ENCODE results near the gene KLK3. TPM values are rescaled to one million over a fixed set of nuclear protein-coding genes. Genes with fewer than 3 reads are reported as not detected.

Gene KLK3
- total RNA-seq, 2 donors from 2014 or later: not detected

GRCh38 chr19:50836543-50837195 lies 18.0 kb upstream of the KLK3 start:
- Mint-ChIP-seq H3K27me3 (peaks cover 40% of the 10 kb centered on the region), H3K27ac (no peak overlapping the region), H3K36me3 (ENCODE audit: low read depth) (no peaks in the 10 kb centered on the region), H3K4me1 (no peaks in the 10 kb centered on the region), H3K9me3 (no peaks in the 10 kb centered on the region), H3K4me3 (peak overlapping the region; percentile 78)
- ATAC-seq (replicated peaks): no peak

- Mint-ChIP-seq H3K9me3 (no peaks in the 10 kb centered on the region), H3K27me3 (peaks cover 40% of the 10 kb centered on the region)
- no peak for ATAC-seq (replicated peaks)
Observed at GRCh38 chr19:50837300-50837699, 17.4 kb upstream of the KLK3 start.

GRCh38 chr19:50838239-50838638 lies 16.5 kb upstream of the KLK3 start:
- no peak overlapping the region for H3K27ac Mint-ChIP-seq
- H3K4me1 Mint-ChIP-seq: no peaks in the 10 kb centered on the region
- H3K4me3 Mint-ChIP-seq: no peak overlapping the region
- peaks cover 2% of the 10 kb centered on the region for H3K9me3 Mint-ChIP-seq
- no peak for ATAC-seq (replicated peaks)
- H3K27me3 Mint-ChIP-seq: peaks cover 33% of the 10 kb centered on the region
- H3K36me3 Mint-ChIP-seq (ENCODE audit: low read depth): no peaks in the 10 kb centered on the region

More at GRCh38 chr19:50837300-50837699, 17.4 kb upstream of the KLK3 start:
- H3K4me1 Mint-ChIP-seq: no peaks in the 10 kb centered on the region
- no peaks in the 10 kb centered on the region for H3K36me3 Mint-ChIP-seq (ENCODE audit: low read depth)
- no peak overlapping the region for H3K27ac Mint-ChIP-seq
- H3K4me3 Mint-ChIP-seq: peak overlapping the region; percentile 78

- no peak for ATAC-seq (replicated peaks)
- H3K36me3 Mint-ChIP-seq (ENCODE audit: low read depth): no peaks in the 10 kb centered on the region
- H3K4me1 Mint-ChIP-seq: no peaks in the 10 kb centered on the region
- peaks cover 26% of the 10 kb centered on the region for H3K27me3 Mint-ChIP-seq
- H3K27ac Mint-ChIP-seq: no peak overlapping the region
- H3K4me3 Mint-ChIP-seq: no peak overlapping the region
- H3K9me3 Mint-ChIP-seq: peaks cover 7% of the 10 kb centered on the region
Observed at GRCh38 chr19:50839712-50840655, 14.7 kb upstream of the KLK3 start.

GRCh38 chr19:50842130-50842529 lies 12.6 kb upstream of the KLK3 start:
- Mint-ChIP-seq H3K9me3 (peaks cover 7% of the 10 kb centered on the region), H3K27ac (no peak overlapping the region), H3K36me3 (ENCODE audit: low read depth) (no peaks in the 10 kb centered on the region), H3K4me1 (no peaks in the 10 kb centered on the region), H3K4me3 (no peak overlapping the region), H3K27me3 (peaks cover 12% of the 10 kb centered on the region)
- no peak for ATAC-seq (replicated peaks)

- Mint-ChIP-seq H3K27me3 (peaks cover 6% of the 10 kb centered on the region), H3K27ac (no peak overlapping the region), H3K9me3 (peaks cover 7% of the 10 kb centered on the region), H3K4me3 (no peak overlapping the region), H3K36me3 (ENCODE audit: low read depth) (no peaks in the 10 kb centered on the region), H3K4me1 (no peaks in the 10 kb centered on the region)
- ATAC-seq (replicated peaks): no peak
Observed at GRCh38 chr19:50843205-50843604, 11.5 kb upstream of the KLK3 start.

GRCh38 chr19:50843701-50844221 lies 11.0 kb upstream of the KLK3 start:
- Mint-ChIP-seq H3K27me3 (peaks cover 10% of the 10 kb centered on the region), H3K36me3 (ENCODE audit: low read depth) (no peaks in the 10 kb centered on the region), H3K27ac (no peak overlapping the region), H3K9me3 (peaks cover 7% of the 10 kb centered on the region), H3K4me3 (no peak overlapping the region), H3K4me1 (no peaks in the 10 kb centered on the region)
- no peak for ATAC-seq (replicated peaks)

- Mint-ChIP-seq H3K27me3 (peaks cover 11% of the 10 kb centered on the region), H3K36me3 (ENCODE audit: low read depth) (no peaks in the 10 kb centered on the region), H3K4me3 (no peak overlapping the region)
Observed at GRCh38 chr19:50844296-50844935, 10.3 kb upstream of the KLK3 start.

GRCh38 chr19:50850738-50851137 lies 4.0 kb upstream of the KLK3 start:
- Mint-ChIP-seq H3K27ac (no peak overlapping the region), H3K4me1 (no peaks in the 10 kb centered on the region), H3K36me3 (ENCODE audit: low read depth) (no peaks in the 10 kb centered on the region), H3K4me3 (no peak overlapping the region), H3K9me3 (peaks cover 5% of the 10 kb centered on the region), H3K27me3 (peaks cover 39% of the 10 kb centered on the region)
- ATAC-seq (replicated peaks): no peak

More at GRCh38 chr19:50844296-50844935, 10.3 kb upstream of the KLK3 start:
- Mint-ChIP-seq H3K4me1 (no peaks in the 10 kb centered on the region), H3K9me3 (peaks cover 7% of the 10 kb centered on the region), H3K27ac (no peak overlapping the region)
- ATAC-seq (replicated peaks): no peak

GRCh38 chr19:50851620-50852019 lies 3.1 kb upstream of the KLK3 start:
- peaks cover 5% of the 10 kb centered on the region for H3K9me3 Mint-ChIP-seq
- peaks cover 47% of the 10 kb centered on the region for H3K27me3 Mint-ChIP-seq
- no peaks in the 10 kb centered on the region for H3K4me1 Mint-ChIP-seq
- no peak overlapping the region for H3K4me3 Mint-ChIP-seq
- no peaks in the 10 kb centered on the region for H3K36me3 Mint-ChIP-seq (ENCODE audit: low read depth)
- H3K27ac Mint-ChIP-seq: no peak overlapping the region
- no peak for ATAC-seq (replicated peaks)

- Mint-ChIP-seq H3K27ac (no peak overlapping the region), H3K27me3 (peaks cover 57% of the 10 kb centered on the region), H3K9me3 (peaks cover under 1% of the 10 kb centered on the region), H3K36me3 (ENCODE audit: low read depth) (no peaks in the 10 kb centered on the region), H3K4me3 (no peak overlapping the region), H3K4me1 (no peaks in the 10 kb centered on the region)
- no peak for ATAC-seq (replicated peaks)
Observed at GRCh38 chr19:50857366-50857765, 2.7 kb downstream of the KLK3 start.

- no peak for ATAC-seq (replicated peaks)
- no peak overlapping the region for H3K27ac Mint-ChIP-seq
- no peak overlapping the region for H3K4me3 Mint-ChIP-seq
- no peaks in the 10 kb centered on the region for H3K36me3 Mint-ChIP-seq (ENCODE audit: low read depth)
- no peaks in the 10 kb centered on the region for H3K4me1 Mint-ChIP-seq
- no peaks in the 10 kb centered on the region for H3K9me3 Mint-ChIP-seq
- H3K27me3 Mint-ChIP-seq: peaks cover 60% of the 10 kb centered on the region
Observed at GRCh38 chr19:50858886-50859285, 4.2 kb downstream of the KLK3 start.

GRCh38 chr19:50859849-50860248 lies 5.1 kb downstream of the KLK3 start:
- Mint-ChIP-seq H3K27me3 (peaks cover 55% of the 10 kb centered on the region), H3K9me3 (no peaks in the 10 kb centered on the region), H3K4me3 (no peak overlapping the region), H3K27ac (no peak overlapping the region), H3K36me3 (ENCODE audit: low read depth) (no peaks in the 10 kb centered on the region), H3K4me1 (no peaks in the 10 kb centered on the region)
- no peak for ATAC-seq (replicated peaks)

- ATAC-seq (replicated peaks): no peak
- Mint-ChIP-seq H3K4me1 (no peaks in the 10 kb centered on the region), H3K4me3 (no peak overlapping the region), H3K9me3 (no peaks in the 10 kb centered on the region), H3K27ac (no peak overlapping the region), H3K27me3 (peaks cover 46% of the 10 kb centered on the region), H3K36me3 (ENCODE audit: low read depth) (no peaks in the 10 kb centered on the region)
Observed at GRCh38 chr19:50861010-50861409, 6.3 kb downstream of the KLK3 start.
